ENCODE data around the gene SOX12.
"Not testable (repeated sequence)": the region's sequence is repeated elsewhere in the genome, so short reads cannot be mapped to it uniquely, and the experiment has no call there.

SOX12 gene

DNA sequence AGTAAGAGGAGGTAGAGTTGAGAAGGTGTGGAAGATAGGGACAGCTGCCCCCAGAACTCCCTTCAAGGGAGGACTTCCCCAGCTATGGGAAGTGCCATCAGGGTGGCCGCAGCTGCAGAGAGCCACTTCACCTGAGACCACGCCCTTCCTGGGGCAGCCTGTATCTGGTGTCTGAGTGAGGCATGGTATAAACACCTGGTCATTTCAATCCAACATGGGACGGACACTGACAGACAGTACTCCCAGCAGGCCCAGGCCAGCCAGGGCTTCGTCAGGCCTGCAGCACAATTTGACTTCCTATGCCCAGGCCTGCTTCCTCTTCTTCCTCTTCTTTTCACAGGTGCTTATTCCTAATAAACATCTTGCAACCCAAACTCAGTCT lies 4.5 kb downstream of the SOX12 start:
- Histone ChIP-seq H3K4me3 (ENCODE audit: low read depth, low read length) (no peak overlapping the region), H3K36me3 (peaks cover 30% of the 10 kb centered on the region), H3K9me3 (ENCODE audit: severe bottlenecking) (no peaks in the 10 kb centered on the region), H3K27me3 (ENCODE audit: insufficient read depth, low read depth, severe bottlenecking) (no peaks in the 10 kb centered on the region), H3K27ac (peak overlapping the region; percentile 84)
- peak; percentile 32 for DNase-seq
- TF ChIP-seq, protein P1, sequence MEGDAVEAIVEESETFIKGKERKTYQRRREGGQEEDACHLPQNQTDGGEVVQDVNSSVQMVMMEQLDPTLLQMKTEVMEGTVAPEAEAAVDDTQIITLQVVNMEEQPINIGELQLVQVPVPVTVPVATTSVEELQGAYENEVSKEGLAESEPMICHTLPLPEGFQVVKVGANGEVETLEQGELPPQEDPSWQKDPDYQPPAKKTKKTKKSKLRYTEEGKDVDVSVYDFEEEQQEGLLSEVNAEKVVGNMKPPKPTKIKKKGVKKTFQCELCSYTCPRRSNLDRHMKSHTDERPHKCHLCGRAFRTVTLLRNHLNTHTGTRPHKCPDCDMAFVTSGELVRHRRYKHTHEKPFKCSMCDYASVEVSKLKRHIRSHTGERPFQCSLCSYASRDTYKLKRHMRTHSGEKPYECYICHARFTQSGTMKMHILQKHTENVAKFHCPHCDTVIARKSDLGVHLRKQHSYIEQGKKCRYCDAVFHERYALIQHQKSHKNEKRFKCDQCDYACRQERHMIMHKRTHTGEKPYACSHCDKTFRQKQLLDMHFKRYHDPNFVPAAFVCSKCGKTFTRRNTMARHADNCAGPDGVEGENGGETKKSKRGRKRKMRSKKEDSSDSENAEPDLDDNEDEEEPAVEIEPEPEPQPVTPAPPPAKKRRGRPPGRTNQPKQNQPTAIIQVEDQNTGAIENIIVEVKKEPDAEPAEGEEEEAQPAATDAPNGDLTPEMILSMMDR (IDR thresholded peaks at IDR 0.05; ENCODE audit: low read depth, low read length): no peak

DNA sequence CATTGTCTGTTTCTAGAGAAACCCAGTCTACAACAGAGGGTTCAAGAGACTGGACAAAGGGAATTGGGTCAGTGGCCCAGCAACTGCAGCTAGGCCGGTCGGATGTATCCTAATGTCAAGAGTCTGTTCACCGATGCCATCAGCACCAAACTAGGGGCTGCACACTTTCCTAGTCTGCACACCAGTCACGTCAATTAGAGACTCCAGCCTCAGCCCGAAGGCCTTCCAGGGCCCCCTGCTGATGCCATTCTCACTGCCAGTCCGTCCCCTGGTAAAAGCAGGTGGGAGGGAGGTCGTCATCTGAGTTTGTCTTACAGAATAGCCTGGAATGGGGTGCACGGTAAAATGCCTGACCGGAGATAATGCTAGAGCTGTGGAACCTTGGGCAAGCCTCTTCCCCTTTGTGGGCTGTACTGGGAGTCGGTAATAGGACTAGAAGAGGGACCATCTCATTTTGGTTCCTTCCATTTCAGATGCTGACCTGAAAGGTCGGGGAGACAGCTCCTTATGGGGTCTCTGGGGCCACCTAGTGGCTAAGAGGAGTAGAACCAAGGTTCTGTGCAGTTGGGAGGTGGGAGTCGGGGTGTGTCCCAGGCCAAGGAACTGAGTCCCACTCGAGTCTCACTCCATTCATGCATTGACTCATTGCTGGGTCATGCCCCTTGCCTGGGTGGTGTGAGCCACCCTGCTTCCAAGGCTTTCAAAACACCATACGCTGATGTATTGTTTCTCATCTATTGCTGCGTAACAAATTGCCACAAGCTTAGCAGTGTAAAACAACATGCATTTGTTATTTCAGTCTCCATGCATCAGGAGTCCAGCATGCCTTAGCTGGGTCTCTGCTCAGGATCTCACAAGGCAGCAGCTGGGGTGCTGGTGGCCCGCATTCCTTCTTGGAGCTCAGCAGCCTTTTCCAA lies 5.1 kb downstream of the SOX12 start:
- Histone ChIP-seq H3K36me3 (peaks cover 30% of the 10 kb centered on the region), H3K9me3 (ENCODE audit: severe bottlenecking) (no peaks in the 10 kb centered on the region), H3K27me3 (ENCODE audit: insufficient read depth, low read depth, severe bottlenecking) (no peaks in the 10 kb centered on the region), H3K4me3 (ENCODE audit: low read depth, low read length) (no peak overlapping the region), H3K27ac (peak overlapping the region; percentile 84)
- peak; percentile 69 for DNase-seq
- TF ChIP-seq, protein P1 (IDR thresholded peaks at IDR 0.05; ENCODE audit: low read depth, low read length): peak; percentile 86

DNA sequence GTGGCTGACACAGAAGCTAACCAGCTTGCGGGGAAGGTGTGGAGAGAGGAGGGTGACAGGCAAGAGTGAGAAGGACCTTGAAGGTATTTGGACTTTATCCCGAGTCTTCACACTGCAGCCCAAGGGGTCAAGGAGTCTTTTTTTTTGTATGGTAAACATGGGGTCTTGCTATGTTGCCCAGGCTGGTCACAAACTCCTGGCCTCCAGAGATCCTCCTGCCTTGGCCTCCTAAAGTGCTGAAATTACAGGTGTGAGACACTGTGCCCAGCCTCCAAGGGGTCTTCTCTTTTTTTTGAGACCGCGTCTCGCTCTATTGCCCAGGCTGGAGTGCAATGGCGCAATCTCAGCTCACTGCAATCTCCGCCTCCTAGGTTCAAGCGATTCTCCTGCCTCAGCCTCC lies 9.2 kb downstream of the SOX12 start:
- H3K27ac ChIP-seq: no peak overlapping the region
- no peaks in the 10 kb centered on the region for H3K27me3 ChIP-seq (ENCODE audit: insufficient read depth, low read depth, severe bottlenecking)
- DNase-seq: no peak
- peaks cover 6% of the 10 kb centered on the region for H3K36me3 ChIP-seq
- H3K9me3 ChIP-seq (ENCODE audit: severe bottlenecking): no peaks in the 10 kb centered on the region
- TF ChIP-seq, protein P1 (IDR thresholded peaks at IDR 0.05; ENCODE audit: low read depth, low read length): no peak
- no peak overlapping the region for H3K4me3 ChIP-seq (ENCODE audit: low read depth, low read length)

DNA sequence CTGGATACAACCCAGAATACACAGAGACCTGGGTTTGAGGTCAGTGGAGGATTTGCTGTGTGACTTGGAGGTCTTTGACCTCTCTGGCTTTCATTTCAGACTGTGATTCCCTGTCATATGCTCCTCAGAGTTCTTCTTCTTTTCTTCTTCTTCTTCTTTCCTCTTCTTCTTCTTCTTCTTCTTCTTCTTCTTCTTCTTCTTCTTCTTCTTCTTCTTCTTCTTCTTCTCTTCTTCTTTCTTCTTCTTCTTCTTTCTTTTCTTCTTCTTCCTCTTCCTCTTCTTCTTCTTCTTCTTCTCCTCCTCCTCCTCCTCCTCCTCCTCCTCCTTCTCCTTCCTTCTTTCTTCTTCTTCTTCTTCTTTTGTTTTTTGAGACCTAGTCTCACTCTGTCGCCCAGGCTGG lies 10.7 kb downstream of the SOX12 start:
- DNase-seq; H3K9me3 ChIP-seq (ENCODE audit: severe bottlenecking): not testable (repeated sequence)

DNA sequence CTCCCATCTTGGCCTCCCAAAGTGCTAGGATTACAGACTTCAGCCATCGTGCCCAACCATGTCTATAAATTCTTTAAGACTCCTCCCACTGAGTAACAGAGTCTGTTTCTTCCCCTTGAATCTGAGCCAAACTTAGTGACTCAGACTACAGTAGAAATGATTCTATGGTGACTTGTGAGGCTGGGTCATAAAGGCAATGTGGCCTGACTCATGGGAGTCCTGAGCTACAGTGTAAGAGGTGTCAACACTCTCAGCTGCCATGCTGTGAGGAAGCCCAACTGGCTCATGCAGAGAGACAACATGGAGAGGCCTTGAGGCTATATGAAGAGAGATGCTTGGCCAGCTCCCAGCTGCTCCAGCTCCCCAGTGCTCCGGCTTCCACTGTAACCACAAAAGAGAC lies 16.3 kb downstream of the SOX12 start:
- no peak overlapping the region for H3K4me3 ChIP-seq (ENCODE audit: low read depth, low read length)
- no peak for DNase-seq
- TF ChIP-seq, protein P1 (IDR thresholded peaks at IDR 0.05; ENCODE audit: low read depth, low read length): no peak
- no peaks in the 10 kb centered on the region for H3K9me3 ChIP-seq (ENCODE audit: severe bottlenecking)
- H3K27me3 ChIP-seq (ENCODE audit: insufficient read depth, low read depth, severe bottlenecking): no peaks in the 10 kb centered on the region
- H3K27ac ChIP-seq: no peak overlapping the region
- H3K36me3 ChIP-seq: peaks cover 7% of the 10 kb centered on the region

More for the DNA sequence above, 10.7 kb downstream of the SOX12 start:
- not testable (repeated sequence) for H3K4me3 ChIP-seq (ENCODE audit: low read depth, low read length); H3K27me3 ChIP-seq (ENCODE audit: insufficient read depth, low read depth, severe bottlenecking); H3K27ac ChIP-seq; H3K36me3 ChIP-seq

DNA sequence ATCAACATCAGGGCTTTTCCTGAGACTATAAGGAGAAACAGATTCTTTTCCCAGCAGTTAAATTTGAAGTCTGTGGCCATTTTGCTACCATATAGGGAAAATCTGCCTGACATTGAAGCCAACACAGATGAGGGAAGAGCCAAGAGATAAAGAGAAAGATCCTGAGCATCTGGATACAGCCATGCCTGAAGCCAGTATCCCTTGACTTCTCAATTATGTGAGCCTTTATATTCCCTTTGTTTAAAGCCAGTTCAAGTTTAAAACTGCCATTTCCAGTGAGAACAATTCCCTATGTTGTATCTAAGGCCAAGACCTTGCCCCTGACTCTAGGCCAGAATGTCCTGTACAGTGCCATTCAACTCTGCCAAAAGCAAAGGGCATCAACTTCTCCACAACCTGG lies 17.8 kb downstream of the SOX12 start:
- no peak overlapping the region for H3K4me3 ChIP-seq (ENCODE audit: low read depth, low read length)
- TF ChIP-seq, protein P1 (IDR thresholded peaks at IDR 0.05; ENCODE audit: low read depth, low read length): no peak
- DNase-seq: no peak
- no peaks in the 10 kb centered on the region for H3K27me3 ChIP-seq (ENCODE audit: insufficient read depth, low read depth, severe bottlenecking)
- H3K27ac ChIP-seq: no peak overlapping the region
- H3K36me3 ChIP-seq: peaks cover 7% of the 10 kb centered on the region
- no peaks in the 10 kb centered on the region for H3K9me3 ChIP-seq (ENCODE audit: severe bottlenecking)

Measured in WERI-Rb-1 (cell line).